H54 (cell line): ENCODE results near the gene UBE2O.

Source experiments
- DNase-seq: peaks from one replicate; pipeline ENCODE4 v3.0.0; 2011; ENCODE audit warnings: low spot score, mixed read lengths; ENCODE audit not compliant: insufficient read length
- FAIRE-seq: peaks from 3 replicates; lab custom pipeline; 2011; peaks lifted over from hg19 to GRCh38; lab: Jason Lieb, UNC
- POLR2A ChIP-seq: IDR thresholded peaks from 2 replicates; pipeline ENCODE4 v1.6.1; 2011; ENCODE audit warnings: low read depth, mild to moderate bottlenecking, low read length

Gene UBE2O

DNA sequence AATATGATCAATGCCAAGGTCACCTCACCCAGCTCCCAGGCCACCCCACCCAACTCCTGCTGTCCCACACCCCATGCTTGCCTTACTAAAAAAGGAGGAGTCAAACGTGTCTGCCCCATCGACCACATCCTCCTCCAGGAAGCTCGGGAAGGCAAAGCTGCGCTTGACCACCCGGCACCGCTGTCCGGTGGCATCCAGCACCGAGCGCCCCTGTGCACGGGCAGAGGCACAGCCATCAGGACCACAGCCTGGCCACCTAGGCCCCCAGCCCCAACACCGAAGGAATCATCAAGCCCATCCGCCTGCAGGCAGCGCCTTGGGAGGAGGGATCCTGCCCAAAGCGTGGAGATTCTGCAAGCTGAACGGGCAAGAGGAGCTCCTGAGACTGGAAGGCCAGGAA, 24.6 kb upstream of the UBE2O start:
- no peak for TF ChIP-seq POLR2A
- no peak for FAIRE-seq
- DNase-seq: no peak

DNA sequence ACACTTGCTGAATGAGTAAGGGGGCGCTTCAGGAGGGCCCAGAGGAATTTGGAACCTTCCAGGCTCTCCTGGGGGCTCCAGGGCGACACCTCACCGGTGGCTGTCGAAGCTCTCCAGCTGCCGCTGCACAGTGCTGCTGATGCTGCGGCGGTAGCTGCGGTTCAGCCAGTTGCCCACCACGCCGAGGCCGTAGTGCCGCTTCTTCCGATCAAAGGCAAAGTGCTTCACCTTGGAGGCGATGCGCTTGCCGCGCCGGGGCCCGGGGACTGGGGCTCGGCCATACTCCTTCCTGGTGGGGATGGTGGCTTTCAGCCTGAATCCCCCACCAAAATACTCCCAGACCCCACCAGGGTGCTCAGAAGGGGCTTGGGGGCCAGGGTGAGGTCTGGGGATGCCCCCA, 23.8 kb upstream of the UBE2O start:
- FAIRE-seq (no peak), DNase-seq (no peak)
- no peak for TF ChIP-seq POLR2A

DNA sequence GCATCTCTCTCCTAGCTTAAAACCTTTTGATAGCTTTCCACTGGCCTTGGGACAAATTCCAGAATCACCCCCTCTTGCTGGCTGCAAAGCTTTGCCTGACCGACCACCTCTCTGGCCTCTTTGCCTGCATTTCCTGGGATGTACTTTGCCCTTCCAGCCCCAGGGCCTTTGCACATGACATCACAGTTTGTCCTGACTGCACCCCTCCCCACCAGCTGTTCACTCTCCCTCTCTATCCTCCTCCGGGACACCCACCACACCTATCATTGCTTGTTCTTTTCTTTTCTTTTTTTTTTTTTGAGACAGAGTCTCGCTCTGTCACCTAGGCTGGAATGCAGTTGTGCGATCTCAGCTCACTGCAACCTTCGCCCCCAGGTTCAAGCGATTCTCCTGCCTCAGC, 22.4 kb upstream of the UBE2O start:
- no peak for FAIRE-seq
- no peak for TF ChIP-seq POLR2A
- no peak for DNase-seq

DNA sequence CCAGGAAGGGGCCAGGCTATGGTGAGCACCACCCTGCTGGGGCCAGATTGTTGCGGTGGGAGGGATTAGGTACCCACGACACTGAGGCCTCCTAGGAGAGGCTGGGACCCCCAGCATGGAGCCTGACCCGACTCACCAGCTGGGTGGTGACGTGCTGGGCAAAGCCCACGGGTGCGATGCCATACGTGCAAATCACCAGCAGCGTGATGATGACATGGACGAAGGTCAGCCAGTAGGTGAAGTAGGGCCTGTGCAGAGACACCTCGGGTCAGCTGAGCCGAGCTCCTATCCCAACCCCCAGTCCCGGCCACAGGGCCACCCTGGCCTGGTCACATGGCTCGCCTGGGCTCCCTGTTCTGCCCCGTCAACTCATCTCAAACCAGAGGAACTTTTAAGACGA, 21.9 kb upstream of the UBE2O start:
- FAIRE-seq: no peak
- TF ChIP-seq POLR2A: no peak
- no peak for DNase-seq

DNA sequence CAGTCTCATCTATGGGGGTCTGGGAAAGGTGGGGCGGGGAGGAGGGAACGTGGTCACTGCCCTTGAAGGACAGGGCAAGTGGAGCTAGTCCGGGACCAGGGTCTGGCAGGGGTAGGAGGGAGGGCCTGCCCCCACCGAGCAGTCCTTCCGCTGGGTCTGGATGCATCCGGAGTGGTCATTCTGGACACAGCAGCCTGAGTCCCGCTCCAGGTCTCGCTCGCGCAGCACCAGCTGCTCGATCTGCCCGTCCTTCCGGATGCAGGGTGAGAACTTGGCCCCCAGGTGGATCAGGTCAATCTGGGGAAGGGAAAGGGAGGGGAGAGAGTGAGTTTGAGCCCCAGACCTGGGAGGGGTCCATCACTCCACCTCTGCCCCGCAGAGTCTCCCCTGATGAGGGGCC, 21.3 kb upstream of the UBE2O start:
- FAIRE-seq: no peak

DNA sequence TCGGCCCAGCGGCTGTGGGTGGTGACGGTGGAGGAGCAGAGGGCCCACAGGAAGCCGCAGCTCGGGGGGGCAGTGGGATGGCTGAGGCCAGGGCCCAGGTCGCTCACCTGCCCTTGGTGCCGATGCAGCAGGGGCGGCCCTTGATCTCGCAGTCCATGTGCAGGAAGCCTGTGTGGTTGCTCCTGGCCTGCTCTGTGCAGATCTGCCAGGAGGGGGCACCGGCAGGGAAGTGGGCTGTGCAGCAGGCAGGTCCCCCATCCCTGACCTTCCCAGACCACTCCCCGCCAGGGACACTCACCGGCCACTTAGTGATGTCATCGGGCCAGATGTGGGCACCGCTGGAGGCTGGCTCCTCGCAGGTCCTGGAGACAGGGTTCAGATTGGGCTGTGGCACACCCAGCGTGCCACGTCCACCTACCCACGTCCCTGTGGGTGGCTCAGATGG, 20.6 kb upstream of the UBE2O start:
- no peak for FAIRE-seq
- no peak for TF ChIP-seq POLR2A
- no peak for DNase-seq

More for the DNA sequence above, 21.3 kb upstream of the UBE2O start:
- no peak for TF ChIP-seq POLR2A
- no peak for DNase-seq

DNA sequence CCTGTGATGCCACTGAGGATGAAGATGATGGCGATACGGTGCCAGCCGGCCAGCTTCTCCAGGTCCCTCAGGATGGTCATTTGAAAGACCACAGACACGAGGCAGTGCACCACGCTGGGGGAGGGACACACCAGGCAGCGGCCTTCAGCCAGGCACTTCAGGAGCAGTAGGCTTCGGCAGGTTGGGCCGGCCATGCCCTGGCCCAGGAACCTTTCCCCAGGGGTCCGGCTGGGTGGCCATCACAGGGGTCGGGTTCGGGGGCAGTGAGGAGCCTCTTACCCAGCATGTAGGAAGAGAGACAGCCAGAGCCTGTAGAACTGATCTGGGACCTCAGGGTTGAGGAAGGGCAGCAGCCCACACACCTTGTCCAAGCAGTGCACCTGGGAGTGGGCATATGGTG, 19.8 kb upstream of the UBE2O start:
- no peak for TF ChIP-seq POLR2A
- DNase-seq (no peak), FAIRE-seq (no peak)

DNA sequence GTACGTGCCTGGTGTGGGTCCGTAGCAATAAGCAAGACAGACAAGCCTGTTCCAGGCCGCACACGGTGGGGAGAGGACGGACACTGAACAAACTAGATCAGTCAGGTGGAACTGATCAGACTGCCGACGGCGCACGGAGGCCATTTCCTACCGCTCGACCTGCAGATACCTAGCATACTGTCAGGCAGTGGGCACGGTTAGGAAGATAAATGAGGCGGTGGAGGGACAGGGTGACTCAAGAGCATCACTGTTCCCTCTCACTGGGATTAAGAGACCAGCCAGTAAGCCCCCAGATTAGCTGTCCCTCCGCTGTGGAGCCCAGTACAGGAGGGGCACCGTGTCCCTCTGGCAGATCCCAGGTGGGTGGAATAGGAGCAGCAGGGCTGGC, 19.3 kb upstream of the UBE2O start:
- FAIRE-seq (no peak), DNase-seq (no peak)
- no peak for TF ChIP-seq POLR2A

DNA sequence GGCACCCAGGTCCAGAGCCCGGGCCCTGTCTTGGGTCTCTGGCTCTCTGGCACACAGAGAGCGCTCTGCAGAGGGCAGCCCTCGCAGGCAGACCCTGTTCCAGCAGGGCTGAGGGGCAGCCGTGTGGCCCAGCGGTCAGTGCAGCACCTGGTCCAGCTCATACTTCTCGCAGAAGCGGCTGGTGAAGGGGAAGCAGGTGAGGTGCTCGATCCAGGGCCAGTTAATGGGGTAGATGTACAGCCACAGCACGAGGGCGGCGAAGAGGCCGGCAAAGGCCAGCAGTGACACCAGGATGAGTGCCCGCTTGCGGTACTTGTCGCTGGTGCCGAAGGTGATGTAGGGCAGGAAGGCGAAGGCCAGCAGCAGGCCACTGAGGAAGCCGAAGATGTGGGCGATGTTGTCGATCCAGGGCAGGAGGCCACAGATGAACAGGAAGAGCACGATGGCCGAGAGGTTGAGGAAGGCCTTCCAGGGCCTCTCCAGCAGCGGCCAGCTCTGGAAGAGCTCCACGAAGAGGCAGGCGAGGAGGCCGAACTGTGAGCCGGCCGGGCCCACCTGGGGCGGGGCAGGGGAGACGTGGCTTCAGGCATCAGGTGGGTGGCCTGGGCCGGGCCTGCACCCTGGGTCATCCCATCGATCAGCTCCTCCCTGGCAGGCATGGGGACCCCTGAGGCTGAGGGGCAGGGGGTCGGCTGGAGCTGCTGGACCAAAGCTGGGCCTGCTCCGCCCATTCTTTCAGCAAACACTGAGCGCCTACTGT, 18.7 kb upstream of the UBE2O start:
- TF ChIP-seq POLR2A: no peak
- no peak for DNase-seq
- no peak for FAIRE-seq

DNA sequence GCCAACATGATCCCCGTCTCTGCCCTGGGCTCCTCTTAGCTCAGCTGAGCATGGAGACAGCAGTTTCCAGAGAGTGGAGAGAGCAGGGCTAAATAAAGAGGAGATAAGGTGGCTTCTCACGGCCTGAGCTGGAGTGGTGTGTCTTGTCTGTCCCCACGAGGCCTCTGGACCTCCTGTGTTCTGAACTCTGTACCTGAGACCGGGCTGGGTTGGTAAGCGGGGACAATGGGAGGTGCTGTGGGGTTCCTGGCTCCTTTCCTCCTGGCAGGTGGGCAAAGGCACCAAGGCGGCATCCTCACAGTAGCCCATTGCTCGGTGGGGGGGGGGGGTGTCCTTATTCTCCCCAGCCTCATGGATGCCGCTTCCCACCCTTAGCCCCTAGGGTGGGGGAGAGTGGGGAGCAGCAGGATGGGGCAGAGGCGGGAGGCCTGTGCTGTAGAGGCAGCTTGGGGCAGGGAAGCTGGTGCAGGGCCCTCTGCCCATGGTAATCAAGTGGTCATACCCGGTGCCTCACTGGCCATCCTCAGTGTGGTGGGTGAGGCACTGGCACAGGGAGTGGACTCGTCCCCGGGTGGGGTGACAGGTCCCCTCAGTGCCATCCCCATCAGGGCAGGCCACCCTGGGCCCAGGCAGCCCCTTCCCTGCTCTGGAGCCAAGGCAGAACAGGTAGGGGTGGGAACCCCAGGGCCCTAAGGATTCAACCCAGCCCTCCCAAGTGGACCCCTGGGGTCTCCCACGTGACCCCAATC, 17.2 kb upstream of the UBE2O start:
- DNase-seq (no peak), FAIRE-seq (no peak)
- no peak for TF ChIP-seq POLR2A

DNA sequence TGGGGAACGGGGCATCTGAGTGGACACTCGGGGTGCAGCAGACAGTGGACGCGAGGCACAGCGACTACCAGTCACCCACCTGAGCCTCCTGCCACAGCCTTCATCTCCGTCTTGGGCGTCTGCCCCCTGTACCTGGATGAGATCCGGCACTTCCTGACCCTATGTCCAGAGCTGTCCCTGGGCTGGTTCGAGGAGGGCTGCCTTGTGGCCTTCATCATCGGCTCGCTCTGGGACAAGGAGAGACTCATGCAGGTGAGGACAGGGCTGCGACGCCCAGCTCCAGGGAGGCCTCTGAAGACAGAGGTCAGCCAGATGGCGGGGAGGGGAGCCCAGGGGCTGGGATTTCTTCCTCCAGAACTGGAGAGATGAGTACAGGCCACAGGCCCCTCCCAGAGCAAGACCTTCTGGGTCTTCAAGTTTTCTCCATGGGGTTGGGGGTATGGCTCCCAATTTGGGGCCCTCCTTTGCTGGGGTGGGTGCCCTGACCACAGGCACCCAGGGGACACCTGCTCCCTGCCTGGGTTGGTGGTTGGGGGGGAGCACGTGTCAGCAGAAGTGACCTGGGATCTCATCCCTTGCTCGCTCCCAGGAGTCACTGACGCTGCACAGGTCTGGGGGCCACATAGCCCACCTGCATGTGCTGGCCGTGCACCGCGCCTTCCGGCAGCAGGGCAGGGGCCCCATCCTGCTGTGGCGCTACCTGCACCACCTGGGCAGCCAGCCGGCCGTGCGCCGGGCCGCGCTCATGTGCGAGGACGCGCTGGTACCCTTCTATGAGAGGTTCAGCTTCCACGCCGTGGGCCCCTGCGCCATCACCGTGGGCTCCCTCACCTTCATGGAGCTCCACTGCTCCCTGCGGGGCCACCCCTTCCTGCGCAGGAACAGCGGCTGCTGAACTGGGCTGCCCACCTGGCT, 16.4 kb upstream of the UBE2O start:
- FAIRE-seq: no peak
- DNase-seq: no peak
- TF ChIP-seq POLR2A: no peak

DNA sequence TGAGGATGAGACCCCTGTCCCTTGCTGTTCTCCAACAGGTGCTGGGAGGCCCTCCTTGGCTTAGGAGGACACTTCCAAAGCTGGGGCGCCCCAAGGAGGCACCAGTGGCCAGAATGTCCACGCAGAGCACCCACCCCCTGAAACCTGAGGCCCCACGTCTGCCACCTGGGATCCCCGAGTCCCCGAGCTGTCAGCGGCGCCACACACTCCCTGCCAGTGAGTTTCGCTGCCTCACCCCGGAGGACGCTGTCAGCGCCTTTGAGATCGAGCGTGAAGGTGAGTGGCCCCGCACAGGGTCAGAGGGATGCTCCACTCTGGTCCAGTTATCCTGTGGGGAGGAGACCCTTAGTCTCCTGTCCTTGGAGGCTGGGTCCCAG, 15.7 kb upstream of the UBE2O start:
- no peak for FAIRE-seq
- no peak for DNase-seq

DNA sequence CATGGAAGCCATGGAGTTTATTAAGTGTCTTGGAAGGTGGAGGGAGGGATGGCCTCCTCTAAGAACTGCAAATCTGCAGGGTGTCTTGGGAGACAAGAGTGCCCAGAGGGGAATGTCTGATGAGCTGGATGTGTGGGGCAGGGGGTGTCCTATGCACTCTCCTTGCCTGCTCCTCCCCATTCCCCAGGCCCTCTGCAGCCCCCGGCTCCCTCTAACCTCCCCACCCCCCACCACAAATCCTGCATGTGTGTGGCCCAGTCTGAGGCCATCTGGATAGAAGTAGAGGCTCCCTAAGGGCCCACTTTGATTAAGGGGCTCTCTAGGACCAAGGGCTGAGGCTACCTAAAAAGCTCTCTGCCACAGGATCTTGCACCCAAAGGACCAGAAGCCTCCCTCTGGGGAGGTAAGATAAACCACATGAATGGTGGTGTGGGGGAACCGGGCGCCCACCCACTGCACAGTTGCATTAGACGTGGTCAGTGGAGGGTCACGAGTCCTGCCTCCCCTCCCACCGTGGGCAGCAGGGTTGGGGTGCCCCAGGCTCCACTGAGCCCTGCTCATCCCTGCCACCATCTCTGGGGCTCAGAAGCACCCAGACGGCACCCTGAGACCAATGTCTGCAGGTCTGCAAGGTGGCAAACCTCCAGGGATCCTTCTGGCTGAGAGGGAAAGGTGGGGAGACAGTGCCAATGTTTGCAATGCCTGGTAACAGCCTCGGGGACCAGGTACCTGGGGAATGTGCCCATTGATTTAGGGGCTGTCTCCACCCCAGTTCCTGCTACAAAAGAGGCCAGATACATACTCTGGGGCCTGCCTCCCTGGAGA, 15.1 kb upstream of the UBE2O start:
- TF ChIP-seq POLR2A: no peak
- DNase-seq (no peak), FAIRE-seq (no peak)

More for the DNA sequence above, 15.7 kb upstream of the UBE2O start:
- no peak for TF ChIP-seq POLR2A
